CD4-positive, alpha-beta memory T cell (primary cell): ENCODE data around the gene PLAC1. TPM values are rescaled to one million over a fixed set of nuclear protein-coding genes. Genes with fewer than 3 reads are reported as not detected.

ENCODE experiments used
- CTCF ChIA-PET: fragments of 350-600 bp; sonication (Branson Sonifier 250); formaldehyde crosslinking; loops from one replicate; lab custom pipeline; 2021; ENCODE audit warnings: inconsistent platforms; ENCODE audit not compliant: partially characterized antibody; lab: Charles Lee
- POLR2A ChIA-PET: fragments of 350-600 bp; sonication (Branson Sonifier 250); formaldehyde crosslinking; loops from one replicate; lab custom pipeline; 2021; ENCODE audit not compliant: partially characterized antibody; lab: Charles Lee
- DNase-seq, 5 donors: peaks; one replicate each; pipeline versions ENCODE4 v3.0.0 to v3.0.0-alpha.2; 2020 to 2022; ENCODE audit warnings: mixed read lengths in 1 of 5
- H3K27ac ChIP-seq: one replicate; pipeline ENCODE4 v1.7.0; 2013; ENCODE audit warnings: low read depth, low read length
- H3K27me3 ChIP-seq: 2 replicates; pipeline ENCODE4 v1.7.0; 2013; ENCODE audit warnings: mild to moderate bottlenecking, low read length, moderate library complexity; ENCODE audit not compliant: insufficient read depth
- H3K36me3 ChIP-seq: 2 replicates; pipeline ENCODE4 v1.7.0; 2013; ENCODE audit warnings: mild to moderate bottlenecking, low read length, moderate library complexity; ENCODE audit not compliant: insufficient read depth
- H3K4me1 ChIP-seq: 2 replicates; pipeline ENCODE4 v1.7.0; 2013; ENCODE audit warnings: mild to moderate bottlenecking, low read length, moderate library complexity; ENCODE audit not compliant: insufficient read depth
- H3K4me3 ChIP-seq, 2 donors: one replicate each; pipeline ENCODE4 v1.7.0; 2013; ENCODE audit warnings: low read length in 2 of 2, mild to moderate bottlenecking in 1 of 2
- H3K9me3 ChIP-seq, 2 donors: one replicate each; pipeline ENCODE4 v1.7.0; 2013; ENCODE audit warnings: low read length in 2 of 2, control low read depth in 1 of 2; ENCODE audit not compliant: control insufficient read depth in 1 of 2
- H3K27ac Mint-ChIP-seq, 7 donors: one replicate each; pipeline ENCODE4 v1.8.0; 2020 to 2021; ENCODE audit warnings: mixed read lengths in 7 of 7, mild to moderate bottlenecking in 6 of 7, inconsistent platforms in 3 of 7, moderate library complexity in 3 of 7
- H3K27me3 Mint-ChIP-seq, 2 donors: one replicate each; pipeline ENCODE4 v1.8.0; 2020 to 2021; ENCODE audit warnings: mixed read lengths in 2 of 2
- H3K36me3 Mint-ChIP-seq, 2 donors: one replicate each; pipeline ENCODE4 v1.8.0; 2020 to 2021; ENCODE audit warnings: mixed read lengths in 2 of 2, inconsistent platforms in 1 of 2, mild to moderate bottlenecking in 1 of 2
- H3K4me1 Mint-ChIP-seq, 4 donors: one replicate each; pipeline ENCODE4 v1.8.0; 2020 to 2021; ENCODE audit warnings: mixed read lengths in 4 of 4, mild to moderate bottlenecking in 1 of 4
- H3K4me3 Mint-ChIP-seq, 8 donors: one replicate each; pipeline ENCODE4 v1.8.0; 2020 to 2021; ENCODE audit warnings: mixed read lengths in 8 of 8, mild to moderate bottlenecking in 7 of 8, moderate library complexity in 6 of 8, inconsistent platforms in 3 of 8
- H3K9me3 Mint-ChIP-seq, 8 donors: one replicate each; pipeline ENCODE4 v1.8.0; 2020 to 2021; ENCODE audit warnings: mixed read lengths in 8 of 8, mild to moderate bottlenecking in 5 of 8, inconsistent platforms in 3 of 8, moderate library complexity in 1 of 8
- intact Hi-C: fragments of 100-400 bp; cut with micrococcal nuclease; formaldehyde crosslinking; loops from one replicate; pipeline ENCODE4 v1.15.1; 2023
- polyA plus RNA-seq, 2 donors: library from polyadenylated mRNA; unstranded; fragments of 300-500 nt; fragmentation: Illumina TruSeq; gene quantifications; one replicate each; pipeline ENCODE4 v1.2.3, GENCODE V29; 2021
- total RNA-seq, 2 experiments: library from RNA; stranded (reverse); gene quantifications; one replicate each; pipeline ENCODE4 v1.2.3, GENCODE V29; 2021

Gene PLAC1
- total and polyA plus RNA-seq, 4 experiments from 2014 or later: not detected

GRCh38 chrX:134530845-134531244, 127.4 kb downstream of the PLAC1 start:
- CTCF ChIA-PET: no interaction called here
- Histone ChIP-seq H3K27ac (no peak overlapping the region), H3K36me3 (no peaks in the 10 kb centered on the region), H3K9me3 (no peaks in the 10 kb centered on the region), H3K4me3 (no peak overlapping the region), H3K4me1 (no peaks in the 10 kb centered on the region), H3K27me3 (no peaks in the 10 kb centered on the region)
- H3K27ac Mint-ChIP-seq: no peak overlapping the region
- peaks cover 0 to 2% (median 0%) of the 10 kb centered on the region in 8 donors for H3K9me3 Mint-ChIP-seq
- H3K4me1 Mint-ChIP-seq: no peaks in the 10 kb centered on the region
- H3K4me3 Mint-ChIP-seq: no peak overlapping the region
- POLR2A ChIA-PET: no interaction called here
- no peaks in the 10 kb centered on the region for H3K36me3 Mint-ChIP-seq
- DNase-seq: no peak
- intact Hi-C loops: no loop called here
- peaks cover 0 to 2% of the 10 kb centered on the region in 2 donors for H3K27me3 Mint-ChIP-seq

- no peak overlapping the region for H3K4me3 Mint-ChIP-seq
- Histone ChIP-seq H3K4me3 (no peak overlapping the region), H3K27ac (no peak overlapping the region), H3K36me3 (no peaks in the 10 kb centered on the region), H3K4me1 (no peaks in the 10 kb centered on the region), H3K27me3 (no peaks in the 10 kb centered on the region), H3K9me3 (no peaks in the 10 kb centered on the region)
- no peaks in the 10 kb centered on the region for H3K36me3 Mint-ChIP-seq
- H3K27ac Mint-ChIP-seq: no peak overlapping the region
- ChIA-PET CTCF (no interaction called here), POLR2A (no interaction called here)
- DNase-seq: no peak
- H3K27me3 Mint-ChIP-seq: peaks cover 0 to 2% of the 10 kb centered on the region in 2 donors
- intact Hi-C loops: no loop called here
- H3K9me3 Mint-ChIP-seq: peaks cover 0 to 2% (median 0%) of the 10 kb centered on the region in 8 donors
- H3K4me1 Mint-ChIP-seq: no peaks in the 10 kb centered on the region
Observed at GRCh38 chrX:134529481-134529880, 128.8 kb downstream of the PLAC1 start.

- H3K4me1 ChIP-seq: no peaks in the 10 kb centered on the region
- ChIA-PET CTCF (no interaction called here), POLR2A (no interaction called here)
- H3K27me3 Mint-ChIP-seq: peaks cover 0 to 2% of the 10 kb centered on the region in 2 donors
- no peak overlapping the region for H3K4me3 Mint-ChIP-seq
- intact Hi-C loops: no loop called here
- DNase-seq: no peak
- no peak overlapping the region for H3K27ac ChIP-seq
- no peaks in the 10 kb centered on the region for H3K4me1 Mint-ChIP-seq
- no peak overlapping the region for H3K4me3 ChIP-seq
- H3K27me3 ChIP-seq: no peaks in the 10 kb centered on the region
- H3K36me3 ChIP-seq: no peaks in the 10 kb centered on the region
- H3K27ac Mint-ChIP-seq: no peak overlapping the region
- peaks cover 0 to 2% (median 0%) of the 10 kb centered on the region in 8 donors for H3K9me3 Mint-ChIP-seq
- no peaks in the 10 kb centered on the region for H3K9me3 ChIP-seq
- H3K36me3 Mint-ChIP-seq: no peaks in the 10 kb centered on the region
Observed at GRCh38 chrX:134528960-134529359, 129.3 kb downstream of the PLAC1 start.

GRCh38 chrX:134526399-134526798, 131.9 kb downstream of the PLAC1 start:
- no peak overlapping the region for H3K4me3 ChIP-seq
- H3K36me3 ChIP-seq: no peaks in the 10 kb centered on the region
- intact Hi-C loops: no loop called here
- no peaks in the 10 kb centered on the region for H3K9me3 ChIP-seq
- H3K4me1 ChIP-seq: no peaks in the 10 kb centered on the region
- H3K27ac ChIP-seq: no peak overlapping the region
- no peaks in the 10 kb centered on the region for H3K27me3 ChIP-seq
- POLR2A ChIA-PET: no interaction called here
- Mint-ChIP-seq H3K36me3 (no peaks in the 10 kb centered on the region), H3K27me3 (no peaks in the 10 kb centered on the region), H3K27ac (no peak overlapping the region), H3K4me3 (no peak overlapping the region), H3K9me3 (no peaks in the 10 kb centered on the region), H3K4me1 (no peaks in the 10 kb centered on the region)
- CTCF ChIA-PET: no interaction called here
- no peak for DNase-seq

- H3K4me3 ChIP-seq: no peak overlapping the region
- H3K4me3 Mint-ChIP-seq: no peak overlapping the region
- H3K27ac ChIP-seq: no peak overlapping the region
- H3K36me3 ChIP-seq: no peaks in the 10 kb centered on the region
- no peaks in the 10 kb centered on the region for H3K4me1 ChIP-seq
- intact Hi-C loops: no loop called here
- H3K36me3 Mint-ChIP-seq: no peaks in the 10 kb centered on the region
- CTCF ChIA-PET: no interaction called here
- no peak for DNase-seq
- POLR2A ChIA-PET: no interaction called here
- H3K27me3 ChIP-seq: no peaks in the 10 kb centered on the region
- no peak overlapping the region for H3K27ac Mint-ChIP-seq
- H3K9me3 ChIP-seq: no peaks in the 10 kb centered on the region
- no peaks in the 10 kb centered on the region for H3K4me1 Mint-ChIP-seq
- H3K9me3 Mint-ChIP-seq: no peaks in the 10 kb centered on the region
- H3K27me3 Mint-ChIP-seq: no peaks in the 10 kb centered on the region
Observed at GRCh38 chrX:134525086-134525792, 133.0 kb downstream of the PLAC1 start.

- Mint-ChIP-seq H3K9me3 (no peaks in the 10 kb centered on the region), H3K36me3 (no peaks in the 10 kb centered on the region), H3K27me3 (no peaks in the 10 kb centered on the region), H3K4me3 (no peak overlapping the region), H3K4me1 (no peaks in the 10 kb centered on the region), H3K27ac (no peak overlapping the region)
- no peaks in the 10 kb centered on the region for H3K4me1 ChIP-seq
- ChIA-PET CTCF (no interaction called here), POLR2A (no interaction called here)
- DNase-seq: no peak
- H3K36me3 ChIP-seq: no peaks in the 10 kb centered on the region
- H3K4me3 ChIP-seq: no peak overlapping the region
- H3K9me3 ChIP-seq: no peaks in the 10 kb centered on the region
- intact Hi-C loops: no loop called here
- H3K27ac ChIP-seq: no peak overlapping the region
- H3K27me3 ChIP-seq: no peaks in the 10 kb centered on the region
Observed at GRCh38 chrX:134524181-134524580, 134.1 kb downstream of the PLAC1 start.

GRCh38 chrX:134520860-134521390, 137.3 kb downstream of the PLAC1 start:
- Mint-ChIP-seq H3K27ac (no peak overlapping the region), H3K36me3 (no peaks in the 10 kb centered on the region), H3K4me1 (no peaks in the 10 kb centered on the region), H3K9me3 (no peaks in the 10 kb centered on the region), H3K4me3 (no peak overlapping the region), H3K27me3 (no peaks in the 10 kb centered on the region)
- POLR2A ChIA-PET: no interaction called here
- H3K4me1 ChIP-seq: no peaks in the 10 kb centered on the region
- no peaks in the 10 kb centered on the region for H3K27me3 ChIP-seq
- no peak overlapping the region for H3K4me3 ChIP-seq
- H3K36me3 ChIP-seq: no peaks in the 10 kb centered on the region
- CTCF ChIA-PET: interaction anchor here (0.8 kb wide), 1 partner anchor 262 kb away, joined by 3 read pairs; no protein-coding TSS in a partner anchor
- H3K9me3 ChIP-seq: no peaks in the 10 kb centered on the region
- no peak overlapping the region for H3K27ac ChIP-seq
- no peak for DNase-seq
- intact Hi-C loops: no loop called here
